Astrocyte of the spinal cord (primary cell): Measurements from ENCODE around the gene CDK5R2.

Experiments used
- DNase-seq: peaks from one replicate; pipeline ENCODE4 v3.0.0; 2011; ENCODE audit warnings: low read depth, low spot score
- H3K4me3 ChIP-seq: 2 replicates; pipeline ENCODE4 v1.5.1; 2011; ENCODE audit warnings: low read depth, mild to moderate bottlenecking, low read length, moderate library complexity
- CTCF ChIP-seq: IDR thresholded peaks from 2 replicates; pipeline ENCODE4 v1.5.1; 2012; ENCODE audit warnings: low read depth, mild to moderate bottlenecking, low read length, inconsistent platforms
- in situ Hi-C: cut with HindIII; loops from 2 replicates; pipeline ENCODE4 v1.10.0; 2017; ENCODE audit warnings: low sequenced_read_pairs

Gene CDK5R2

GRCh38 chr2:218959141-218959731 lies at the start of gene CDK5R2:
Gene CDK5R2, plus strand, starts transcription at chr2:218959666. Its CDS starts 155 bp downstream, at chr2:218959821.
- H3K4me3 ChIP-seq = peak within 1 kb of the TSS; percentile 18
- peak; percentile 70 for DNase-seq
- TF ChIP-seq CTCF = no peak
- in situ Hi-C loops = no loop called here

GRCh38 chr2:218910741-218911140 lies 48.7 kb upstream of the CDK5R2 start:
- H3K4me3 ChIP-seq = no peak overlapping the region
- no peak for TF ChIP-seq CTCF
- in situ Hi-C loops = no loop called here
- DNase-seq = no peak

GRCh38 chr2:218920504-218920903 lies 39.0 kb upstream of the CDK5R2 start:
- no peak overlapping the region for H3K4me3 ChIP-seq
- in situ Hi-C loops = no loop called here
- DNase-seq = no peak
- no peak for TF ChIP-seq CTCF

- no peak overlapping the region for H3K4me3 ChIP-seq
- DNase-seq = no peak
- TF ChIP-seq CTCF = no peak
- in situ Hi-C loops = no loop called here
Measured at GRCh38 chr2:218924757-218925156, 34.7 kb upstream of the CDK5R2 start.

- no peak overlapping the region for H3K4me3 ChIP-seq
- no peak for DNase-seq
- no peak for TF ChIP-seq CTCF
- in situ Hi-C loops = no loop called here
Measured at GRCh38 chr2:218925434-218925833, 34.0 kb upstream of the CDK5R2 start.

- no peak for TF ChIP-seq CTCF
- no peak overlapping the region for H3K4me3 ChIP-seq
- DNase-seq = no peak
- in situ Hi-C loops = no loop called here
Measured at GRCh38 chr2:218927422-218927821, 32.0 kb upstream of the CDK5R2 start.
